Stimulated activated CD4-positive, alpha-beta T cell treated with anti-CD3 and anti-CD28 coated beads, Interleukin-15, amount 100 ng/mL, for 1 hour (primary cell): ENCODE results near the gene DIP2B.

Experiments used
- DNase-seq, 2 donors: peaks; one replicate each; pipeline ENCODE4 v3.0.0-alpha.2; 2020; ENCODE audit warnings: low read depth in 1 of 2, low spot score in 1 of 2

The DIP2B gene

DNA sequence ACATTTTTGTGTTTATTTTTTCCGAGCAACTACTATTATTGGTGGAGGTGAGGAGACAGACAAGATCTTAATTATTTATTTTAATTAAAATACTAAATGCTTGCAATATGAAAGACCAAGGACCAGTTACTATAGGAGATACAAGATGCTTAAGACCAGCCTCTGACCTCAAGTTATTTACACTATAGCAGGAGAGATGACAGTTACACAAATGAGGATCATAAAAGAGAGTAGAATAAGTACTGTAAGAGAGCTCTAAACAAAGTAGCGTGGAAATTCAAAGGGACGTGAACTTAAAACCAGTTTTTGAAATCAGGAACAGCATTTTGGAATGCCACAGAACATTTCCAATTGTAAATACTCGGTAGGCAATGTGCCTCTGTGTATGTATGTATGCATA, 131.1 kb downstream of the DIP2B start:
- no peak for DNase-seq

DNA sequence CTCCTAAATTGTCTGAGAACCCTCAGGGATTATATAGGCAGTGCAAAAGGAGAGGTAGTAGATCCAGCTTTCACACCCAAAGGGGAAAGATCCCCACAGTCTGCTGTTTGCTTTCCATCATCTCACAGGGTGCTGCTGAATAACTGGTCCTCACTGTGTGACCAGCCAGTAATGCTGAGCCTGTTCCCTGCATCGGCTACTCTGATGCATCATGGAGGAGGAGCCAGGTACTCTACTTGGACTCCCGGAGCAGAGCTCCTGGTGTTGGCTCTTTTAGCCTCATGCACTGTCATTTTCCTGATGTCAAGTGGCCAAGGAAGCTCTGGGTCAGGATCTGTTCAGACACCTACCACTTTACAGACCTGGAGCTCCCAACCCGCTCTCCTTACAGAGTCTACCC, 131.7 kb downstream of the DIP2B start:
- DNase-seq: no peak

DNA sequence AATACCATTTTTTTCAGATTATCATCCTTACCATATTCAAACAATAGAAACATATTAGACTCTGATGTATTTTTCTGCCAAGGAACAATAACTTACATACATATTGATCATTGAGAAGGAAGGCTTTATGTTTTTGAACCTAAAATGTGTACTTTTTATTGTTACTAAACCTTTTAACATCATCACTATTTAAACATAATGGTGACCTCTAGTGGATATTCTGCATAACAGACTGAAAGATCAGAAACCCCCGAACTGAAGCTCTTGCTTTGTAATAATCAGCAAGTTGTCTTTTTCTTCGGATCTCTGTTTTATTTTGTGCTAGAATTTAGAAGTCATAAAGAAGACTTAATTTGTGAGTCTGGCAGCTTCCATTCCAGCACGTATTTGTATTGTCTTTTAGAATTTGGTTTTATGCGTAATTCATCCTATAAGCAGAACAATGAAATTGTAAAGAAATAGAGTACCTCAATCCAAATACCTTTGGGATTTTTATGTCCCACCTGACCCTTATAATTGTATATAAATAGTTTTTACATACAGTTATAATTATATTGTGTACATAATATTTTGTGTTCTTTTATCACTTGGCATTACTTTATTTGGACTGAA, 133.2 kb downstream of the DIP2B start:
- no peak for DNase-seq

DNA sequence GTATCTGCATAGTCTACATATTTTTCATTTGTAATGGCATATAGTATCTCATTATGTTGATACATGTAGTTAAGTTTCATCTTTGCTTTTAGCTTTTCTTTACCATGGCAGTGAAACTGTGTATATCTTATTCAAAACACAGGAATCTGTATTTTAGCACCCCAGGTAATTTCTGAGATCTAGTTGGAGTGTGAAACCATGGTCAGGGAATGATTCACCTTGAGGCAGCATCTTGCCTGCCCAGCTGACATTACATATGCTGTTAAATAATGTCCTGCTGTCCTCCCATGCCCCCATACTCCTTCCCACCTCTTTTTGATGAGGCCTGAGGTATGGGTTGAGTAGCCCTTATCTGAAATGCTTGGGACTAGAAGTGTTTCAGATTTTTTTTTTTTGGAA, 133.7 kb downstream of the DIP2B start:
- no peak for DNase-seq

DNA sequence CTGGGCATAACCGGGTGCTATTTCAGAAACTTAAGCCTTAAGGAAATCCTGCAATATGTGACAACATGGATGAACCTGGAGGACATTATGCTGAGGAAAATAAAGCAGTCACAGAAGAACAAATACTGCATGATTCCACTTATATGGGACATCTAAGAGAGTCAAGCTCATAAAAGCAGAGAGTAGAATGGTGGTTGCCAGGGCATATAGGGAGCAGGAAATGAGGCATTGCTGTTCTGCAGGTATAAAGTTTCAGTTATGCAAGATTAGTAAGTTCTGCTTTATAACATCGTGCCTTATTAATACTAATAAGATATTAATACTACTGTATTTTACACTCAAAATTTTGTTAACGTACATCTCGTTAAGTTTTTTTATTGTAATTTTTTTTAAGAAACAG, 134.9 kb downstream of the DIP2B start:
- DNase-seq: no peak

DNA sequence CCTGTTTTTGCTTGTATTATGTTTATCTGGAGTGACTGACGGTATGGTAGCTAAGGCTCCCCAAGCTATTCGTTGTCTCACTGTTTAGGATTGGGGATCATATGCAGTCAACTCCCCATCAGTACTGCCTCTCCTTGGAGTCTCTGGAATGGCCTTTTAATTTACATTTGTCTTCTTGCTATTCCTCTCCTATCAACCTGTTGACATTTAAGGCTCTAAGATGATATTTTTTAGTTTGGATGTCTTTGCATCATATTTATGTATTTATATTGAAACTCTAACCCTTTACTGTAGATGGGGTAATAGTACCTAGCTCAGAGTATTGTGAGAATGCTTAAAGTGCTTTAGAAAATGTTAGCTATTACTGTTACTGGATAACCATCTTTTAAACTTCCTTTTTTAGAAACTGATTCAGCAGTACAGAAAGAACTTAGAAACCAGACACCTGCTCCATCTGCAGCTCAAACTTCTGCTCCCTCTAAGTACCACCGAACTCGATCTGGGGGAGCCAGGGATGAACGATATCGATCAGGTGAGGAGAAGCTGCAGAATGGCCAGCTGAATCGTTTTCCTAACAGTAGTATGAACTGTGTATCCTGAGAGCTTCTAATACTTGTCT, 135.6 kb downstream of the DIP2B start:
- no peak for DNase-seq

DNA sequence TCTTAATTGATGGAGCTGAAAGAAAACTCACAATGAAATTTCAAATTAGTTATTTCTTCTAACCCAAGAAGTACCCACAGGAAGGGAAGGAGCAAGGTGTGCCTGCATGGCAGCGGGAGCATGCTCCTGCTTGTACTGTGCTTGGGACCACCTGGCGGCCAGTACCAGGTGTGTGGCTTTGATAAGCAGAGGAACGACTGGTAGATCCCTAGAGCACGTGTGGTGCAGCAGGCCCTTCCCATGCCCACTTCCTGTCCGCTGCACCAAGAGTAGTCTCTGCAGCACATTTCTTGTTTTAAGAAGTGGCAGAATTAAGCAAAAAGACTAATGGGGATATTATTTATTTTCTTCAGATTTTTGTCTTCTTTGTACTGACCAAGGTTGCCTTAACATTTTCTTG, 136.8 kb downstream of the DIP2B start:
- DNase-seq: no peak

DNA sequence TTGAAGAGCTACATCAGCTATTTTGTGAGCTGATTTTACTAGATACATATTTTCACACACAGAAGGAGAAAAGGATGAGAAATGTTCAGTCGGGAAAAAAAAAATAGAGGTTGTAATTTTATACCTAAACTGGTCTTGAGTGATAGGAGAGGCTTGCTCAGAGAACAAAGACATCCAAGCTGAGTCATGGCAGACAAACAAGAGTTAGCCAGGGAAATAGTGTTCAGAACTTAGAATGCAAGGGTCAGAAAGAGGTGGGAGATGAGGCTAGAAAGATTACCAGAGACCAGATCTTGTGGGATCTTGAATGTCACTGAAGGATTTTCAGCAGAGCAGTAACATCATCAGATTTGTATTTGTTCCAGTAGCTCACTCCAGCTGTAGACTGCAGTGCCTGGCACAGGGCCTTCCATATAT, 137.3 kb downstream of the DIP2B start:
- DNase-seq: no peak

DNA sequence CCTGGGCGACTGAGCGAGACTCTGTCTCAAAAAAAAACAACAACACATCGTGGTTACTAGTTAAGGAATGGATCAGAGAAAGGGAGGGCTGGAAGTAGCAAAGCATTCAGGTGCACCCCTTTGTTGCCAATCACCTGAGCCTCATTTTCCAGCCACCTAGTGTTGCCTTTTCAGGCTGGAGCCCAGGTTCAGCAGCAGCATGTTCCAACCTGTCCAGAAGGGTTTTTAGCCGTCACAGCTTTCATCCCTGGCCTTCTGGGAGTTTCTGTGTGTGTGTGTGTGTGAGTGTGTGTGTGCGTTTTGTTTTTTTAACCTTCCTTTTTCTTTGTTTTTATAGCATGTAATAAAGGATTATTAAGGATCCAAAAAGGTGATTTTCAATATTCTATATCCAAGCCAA, 138.0 kb downstream of the DIP2B start:
- no peak for DNase-seq

DNA sequence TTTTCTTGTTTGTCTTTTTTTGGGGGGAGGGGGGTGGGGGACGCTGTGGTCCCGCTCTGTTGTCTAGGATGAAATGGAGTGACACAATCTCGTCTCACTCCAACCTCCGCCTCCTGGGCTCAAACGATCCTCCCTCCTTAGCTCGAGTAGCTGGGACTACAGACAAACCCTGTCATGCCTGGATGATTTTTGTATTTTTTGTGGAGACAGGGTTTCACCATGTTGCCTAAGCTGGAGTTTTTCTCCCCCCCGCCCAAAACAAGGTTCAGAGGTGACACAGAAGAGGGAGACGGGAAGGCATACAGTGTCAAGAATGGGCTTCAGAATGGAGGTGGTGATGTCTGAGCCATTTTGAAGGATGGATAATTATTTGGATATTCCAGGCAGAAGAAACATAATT, 142.2 kb downstream of the DIP2B start:
- no peak for DNase-seq

DNA sequence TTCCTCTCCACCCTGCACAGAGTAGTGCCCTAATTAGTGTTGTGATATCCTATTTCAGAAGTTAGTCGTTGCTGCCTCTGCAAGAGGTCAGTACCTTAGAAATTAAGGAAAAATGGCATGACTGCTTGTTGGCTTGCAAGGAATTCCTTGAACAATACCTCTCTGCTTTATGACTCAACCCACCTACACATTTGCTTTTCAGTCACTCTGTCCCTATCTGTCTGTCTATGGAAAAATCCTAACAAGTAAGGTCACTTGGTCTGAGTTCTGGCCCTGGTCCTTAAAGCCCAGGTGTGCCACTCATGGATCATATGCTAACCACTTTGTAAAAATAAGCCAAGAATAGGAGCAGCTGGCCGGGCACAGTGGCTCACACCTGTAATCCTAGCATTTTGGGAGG, 142.7 kb downstream of the DIP2B start:
- DNase-seq: no peak

DNA sequence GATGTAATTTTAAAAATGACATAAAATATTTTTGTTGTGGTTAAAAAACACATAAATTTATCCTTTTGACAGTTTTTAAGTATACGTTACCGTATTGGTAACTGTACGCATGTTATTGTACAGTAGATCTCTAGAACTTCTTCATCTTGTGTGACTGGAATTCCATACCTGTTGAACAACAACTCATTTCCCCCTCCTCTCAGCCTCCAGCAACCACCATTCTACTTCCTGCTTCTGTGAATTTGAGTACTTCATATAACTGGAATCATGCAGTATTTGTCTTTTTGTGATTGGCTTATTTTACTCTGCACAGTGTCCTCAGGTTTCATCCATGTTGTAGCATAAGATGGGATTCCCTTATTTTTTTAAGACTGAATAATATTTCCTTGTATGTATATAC, 145.5 kb downstream of the DIP2B start:
- no peak for DNase-seq

DNA sequence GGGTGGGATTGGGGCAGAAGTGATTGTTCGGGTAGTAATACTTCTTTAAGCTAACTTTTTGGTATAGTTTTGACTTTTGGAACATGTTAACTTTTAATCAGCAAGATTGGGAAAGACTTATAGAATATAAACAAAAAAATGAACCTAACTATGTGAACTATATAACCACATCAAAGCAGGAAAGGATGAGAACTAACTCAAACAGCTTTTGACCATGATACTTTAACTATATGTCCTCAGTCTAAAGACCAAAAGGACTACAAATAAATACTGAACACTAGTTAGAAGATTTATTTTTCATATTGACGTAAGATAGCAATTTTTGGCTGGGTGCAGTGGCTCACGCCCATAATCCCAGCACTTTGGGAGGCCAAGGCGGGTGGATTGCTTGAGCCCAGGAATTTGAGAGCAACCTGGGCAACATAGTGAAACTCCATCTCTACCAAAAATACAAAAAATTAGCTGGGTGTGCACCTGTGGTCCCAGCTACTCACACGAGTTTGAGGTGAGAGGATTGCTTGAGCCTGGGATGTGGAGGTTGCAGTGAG, 150.7 kb downstream of the DIP2B start:
- no peak for DNase-seq

DNA sequence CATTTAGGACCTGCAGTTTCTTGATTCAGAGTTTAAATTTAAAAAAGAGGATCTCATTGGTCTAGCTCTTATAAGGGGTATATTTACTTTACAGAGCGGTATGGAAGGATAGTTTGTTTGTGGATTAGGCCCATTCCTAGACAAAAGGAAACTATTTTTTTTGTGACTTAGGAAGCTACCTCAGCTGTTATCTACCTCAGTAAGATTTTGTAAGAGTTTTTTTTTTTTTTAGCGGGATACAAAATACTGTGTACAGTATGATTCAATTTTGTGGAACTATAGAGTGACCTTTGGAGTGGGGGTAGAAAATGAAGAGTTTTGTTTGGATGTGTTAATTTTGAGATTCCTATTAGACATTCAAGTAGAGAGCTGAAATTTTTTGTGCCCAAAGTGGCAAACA, 154.5 kb downstream of the DIP2B start:
- DNase-seq: no peak

DNA sequence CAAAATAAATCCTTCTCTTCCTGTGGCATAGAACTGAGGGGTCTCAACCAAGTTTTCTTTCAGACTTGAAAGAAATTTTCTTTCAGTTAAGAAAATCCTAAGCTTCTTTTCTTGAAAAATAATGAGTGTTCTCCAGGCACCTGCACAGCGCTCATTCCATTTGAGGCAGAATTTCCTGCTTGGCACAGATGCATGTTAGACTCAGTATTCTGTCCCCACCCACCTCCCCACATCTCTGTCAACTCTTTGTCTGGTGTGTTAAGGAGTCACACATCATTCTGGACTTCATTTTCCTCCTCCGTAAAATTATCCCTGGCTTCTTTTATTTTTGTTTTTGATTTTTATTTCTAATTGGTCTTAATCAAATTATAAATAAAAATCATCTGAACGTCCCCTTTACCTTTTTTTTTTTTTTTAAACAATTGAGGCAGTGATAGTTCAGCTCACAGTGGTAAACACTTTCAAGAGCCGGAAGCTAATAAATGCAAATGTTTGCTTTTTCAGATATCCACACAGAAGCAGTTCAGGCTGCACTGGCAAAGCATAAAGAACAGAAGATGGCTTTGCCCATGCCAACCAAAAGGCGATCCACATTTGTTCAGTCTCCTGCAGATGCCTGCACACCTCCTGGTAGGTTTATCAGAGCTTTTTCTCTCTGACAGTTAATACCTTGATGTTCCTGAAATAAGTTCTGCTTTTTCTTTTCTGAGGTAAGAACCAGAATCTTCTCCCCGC, 155.1 kb downstream of the DIP2B start:
- DNase-seq: no peak

DNA sequence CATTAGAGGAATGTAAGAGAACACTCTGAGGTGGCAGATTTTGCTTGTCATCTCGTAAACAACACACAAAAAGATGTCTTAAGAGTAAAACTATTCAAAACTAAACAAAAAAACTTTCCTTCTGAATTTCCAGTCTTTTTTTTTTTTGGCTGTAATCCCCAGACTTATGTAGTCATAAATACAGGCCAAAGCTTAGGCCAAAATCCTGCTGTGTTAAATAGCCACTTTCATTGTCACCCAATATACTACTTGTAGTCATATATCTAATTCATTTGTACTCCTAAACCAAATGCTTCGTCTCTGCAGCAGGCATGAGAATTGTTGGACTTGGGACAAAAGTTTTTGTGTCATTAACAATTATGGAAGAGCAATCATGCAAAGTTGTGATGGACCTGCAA, 155.6 kb downstream of the DIP2B start:
- DNase-seq: no peak

DNA sequence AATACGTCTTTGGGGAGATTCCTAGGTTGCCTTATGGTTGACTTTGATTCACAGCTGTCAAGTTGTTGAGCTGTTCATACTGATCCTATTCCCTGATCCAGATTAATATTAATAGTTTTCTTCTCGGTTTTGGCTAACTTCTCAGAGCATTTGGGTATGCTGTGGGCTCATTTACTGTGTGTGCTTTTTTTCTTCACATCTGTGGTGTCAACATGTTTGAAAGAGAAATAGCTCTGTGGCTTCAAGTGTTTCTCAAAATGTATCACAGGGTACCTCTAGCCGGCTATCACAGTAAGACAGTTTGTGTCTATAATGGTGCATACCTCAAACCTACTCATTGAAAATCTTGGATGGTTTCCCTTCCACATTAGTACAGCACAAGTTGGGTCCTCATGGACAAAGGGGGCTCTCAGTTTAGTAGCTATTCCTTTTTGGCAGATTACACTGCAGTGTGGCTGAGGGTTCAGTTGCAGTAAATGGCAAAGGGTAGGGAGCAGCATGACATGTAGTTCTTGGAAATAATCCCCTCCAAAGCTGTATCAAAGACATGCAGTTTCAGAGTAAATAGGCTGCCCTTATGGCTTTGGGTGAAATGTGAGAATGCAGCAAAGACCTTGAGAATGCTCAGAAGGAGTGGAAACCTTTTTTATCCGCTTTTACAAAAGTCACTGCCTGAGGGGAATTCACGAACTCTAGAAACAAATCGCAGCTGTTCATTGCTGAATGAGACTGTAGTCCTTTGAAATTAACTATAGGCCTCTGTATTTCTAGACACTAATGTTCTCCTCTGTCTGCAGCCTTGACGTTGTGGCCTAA, 156.7 kb downstream of the DIP2B start:
- no peak for DNase-seq

DNA sequence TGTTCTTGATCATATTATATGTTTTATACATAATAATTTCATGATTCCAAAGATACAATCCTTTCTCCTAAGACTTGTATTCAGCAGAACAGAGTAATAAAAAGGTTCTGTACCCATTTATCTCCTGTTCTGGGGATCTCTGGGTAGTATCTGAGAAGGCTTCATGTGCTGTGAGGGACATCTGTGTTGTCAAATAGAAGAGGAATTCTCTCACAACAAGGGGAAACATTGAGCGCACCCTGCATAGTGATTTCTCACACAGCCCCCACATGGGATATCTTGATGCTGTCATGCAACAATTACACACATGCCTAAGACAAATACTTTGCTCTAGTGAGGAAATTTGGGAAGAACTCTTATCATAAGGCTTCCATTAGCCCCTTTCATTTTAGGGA, 157.3 kb downstream of the DIP2B start:
- DNase-seq: no peak

DNA sequence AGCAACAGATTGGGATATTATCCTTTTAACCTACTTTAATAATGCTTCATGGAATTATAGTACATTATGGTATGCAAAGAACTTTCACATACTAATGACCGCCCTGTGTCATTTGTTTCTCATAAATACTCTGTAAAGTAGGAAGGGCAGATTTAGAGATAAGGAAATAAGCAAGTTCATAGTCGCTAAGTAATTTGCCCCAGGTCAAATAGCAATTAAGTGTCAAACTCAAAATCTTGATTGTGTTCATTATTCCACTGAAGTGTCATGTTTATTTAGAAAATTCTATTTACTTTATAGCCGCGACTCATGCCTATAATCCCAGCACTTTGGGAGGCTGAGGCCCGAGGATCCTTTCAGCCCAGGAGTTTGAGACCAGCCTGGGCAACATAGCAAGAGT, 160.4 kb downstream of the DIP2B start:
- DNase-seq: no peak

DNA sequence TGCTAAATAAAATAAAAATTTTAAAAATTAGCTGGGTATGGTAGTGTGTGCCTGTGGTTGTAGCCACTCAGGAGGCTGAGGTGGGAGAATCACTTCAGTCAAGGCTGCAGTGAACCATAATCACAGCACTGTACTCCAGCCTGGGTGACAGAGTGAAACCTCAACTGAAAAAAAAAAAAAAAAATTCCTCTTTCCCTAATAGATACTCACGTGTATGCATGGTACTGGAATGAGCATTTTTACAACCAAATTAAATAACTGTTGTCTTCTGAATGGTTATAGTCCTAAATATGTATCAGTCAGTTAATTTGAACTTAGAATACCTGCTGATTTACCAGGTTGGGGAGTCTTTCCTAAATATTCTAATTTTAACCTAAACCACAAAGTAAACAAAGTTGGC, 160.8 kb downstream of the DIP2B start:
- no peak for DNase-seq

DNA sequence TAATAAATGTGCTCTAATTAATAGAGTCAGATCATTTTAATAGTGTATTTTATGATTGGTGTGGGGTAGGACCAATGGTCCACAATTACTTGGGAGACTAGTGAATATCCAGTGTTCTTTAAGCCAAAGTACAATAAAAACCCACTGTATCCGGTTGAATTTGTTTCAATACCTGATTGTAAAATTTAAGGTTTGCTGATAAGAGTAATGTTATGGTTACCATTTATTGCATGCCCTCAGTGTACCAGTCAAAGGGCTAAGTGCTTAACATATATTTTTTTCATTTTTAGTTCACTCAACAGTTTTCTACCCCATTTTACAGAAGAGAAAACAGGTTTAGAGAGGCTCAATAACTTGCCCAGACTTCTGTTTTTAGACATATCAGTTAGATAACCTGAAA, 161.2 kb downstream of the DIP2B start:
- no peak for DNase-seq

DNA sequence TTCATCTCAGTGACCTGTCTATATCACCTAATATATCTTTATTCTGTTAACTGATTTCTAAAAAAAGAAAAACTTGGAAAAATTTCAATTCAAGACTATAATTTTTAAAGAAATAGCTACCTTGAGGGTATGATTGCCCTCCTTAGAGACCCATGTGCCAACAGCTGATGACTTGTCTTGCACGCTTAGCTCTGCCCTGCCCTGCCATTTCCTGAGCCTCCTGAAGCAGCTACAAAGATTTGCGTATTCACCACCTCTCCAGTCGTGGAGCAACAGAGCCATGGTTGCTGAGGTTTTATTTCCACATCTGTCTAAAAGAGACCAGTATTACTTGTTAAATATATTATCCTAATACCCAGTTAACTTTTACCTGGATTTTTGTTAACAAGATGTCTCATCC, 167.4 kb downstream of the DIP2B start:
- DNase-seq: no peak
